Stimulated activated CD4-positive, alpha-beta T cell treated with anti-CD3 and anti-CD28 coated beads, Interleukin-12 subunit alpha, Interleukin-12 subunit beta, amount 100 ng/mL, for 48 hours (primary cell): ENCODE data around the gene STT3B.

Source experiments
- DNase-seq, 3 donors: peaks; one replicate each; pipeline ENCODE4 v3.0.0-alpha.2; 2020; ENCODE audit warnings: low read depth in 2 of 3, low spot score in 1 of 3

Gene STT3B

GRCh38 chr3:31550452-31551251 lies 17.9 kb downstream of the STT3B start:
- DNase-seq, result no peak

- no peak for DNase-seq
Observed at GRCh38 chr3:31551646-31552045, 18.9 kb downstream of the STT3B start.

- DNase-seq, result no peak
Observed at GRCh38 chr3:31552103-31552502, 19.4 kb downstream of the STT3B start.

- DNase-seq, result no peak
Observed at GRCh38 chr3:31553258-31553657, 20.5 kb downstream of the STT3B start.

- no peak for DNase-seq
Observed at GRCh38 chr3:31555204-31555603, 22.5 kb downstream of the STT3B start.

GRCh38 chr3:31559872-31560534 lies 27.3 kb downstream of the STT3B start:
- DNase-seq, result no peak

GRCh38 chr3:31561891-31562290 lies 29.2 kb downstream of the STT3B start:
- no peak for DNase-seq

- no peak for DNase-seq
Observed at GRCh38 chr3:31562525-31562924, 29.8 kb downstream of the STT3B start.

- no peak for DNase-seq
Observed at GRCh38 chr3:31565288-31565687, 32.6 kb downstream of the STT3B start.

- no peak for DNase-seq
Observed at GRCh38 chr3:31567036-31567435, 34.3 kb downstream of the STT3B start.

- DNase-seq, result no peak
Observed at GRCh38 chr3:31568649-31569048, 35.9 kb downstream of the STT3B start.

- no peak for DNase-seq
Observed at GRCh38 chr3:31571325-31571724, 38.6 kb downstream of the STT3B start.

- DNase-seq, result no peak
Observed at GRCh38 chr3:31572236-31573004, 39.7 kb downstream of the STT3B start.

- no peak for DNase-seq
Observed at GRCh38 chr3:31573036-31573779, 40.5 kb downstream of the STT3B start.

- no peak for DNase-seq
Observed at GRCh38 chr3:31575448-31575847, 42.7 kb downstream of the STT3B start.

GRCh38 chr3:31576521-31576920 lies 43.8 kb downstream of the STT3B start:
- no peak for DNase-seq

GRCh38 chr3:31577232-31577631 lies 44.5 kb downstream of the STT3B start:
- no peak for DNase-seq

GRCh38 chr3:31579828-31580227 lies 47.1 kb downstream of the STT3B start:
- no peak for DNase-seq

- no peak for DNase-seq
Observed at GRCh38 chr3:31580645-31581044, 47.9 kb downstream of the STT3B start.

- DNase-seq, result no peak
Observed at GRCh38 chr3:31581660-31582059, 48.9 kb downstream of the STT3B start.

- DNase-seq, result no peak
Observed at GRCh38 chr3:31589228-31589627, 56.5 kb downstream of the STT3B start.
